Measurements from ENCODE around the gene GAST. TPM values are rescaled to one million over a fixed set of nuclear protein-coding genes. Genes with fewer than 3 reads are reported as not detected.

The GAST gene
- total and polyA plus RNA-seq, 2 of the 13 experiments (the other 11 are each of a cell fraction or from before 2014, with no cell fraction given) = 0.32 to 0.42 TPM

GRCh38 chr17:41667280-41668041 lies 44.7 kb upstream of the GAST start (continued):
- TF ChIP-seq GZF1 (CRISPR knock-in tag; IDR thresholded peaks at IDR 0.05) = no peak
- TF ChIP-seq ZNF670 (CRISPR knock-in tag; IDR thresholded peaks at IDR 0.05; ENCODE audit: borderline replicate concordance) = no peak
- TF ChIP-seq YY1 (IDR thresholded peaks at IDR 0.05; ENCODE audit: insufficient read depth, insufficient replicate concordance, low read depth, low read length) = peak; percentile 5
- no peak for TF ChIP-seq ZBTB14 (CRISPR knock-in tag; IDR thresholded peaks at IDR 0.05)
- TF ChIP-seq ZNF276 (CRISPR knock-in tag; IDR thresholded peaks at IDR 0.05; ENCODE audit: low read depth) = no peak
- TF ChIP-seq XRCC5 (optimal IDR thresholded peaks at IDR 0.05; ENCODE audit: low read length) = peak; percentile 62
- no peak for TF ChIP-seq NCOR1 (IDR thresholded peaks at IDR 0.05; ENCODE audit: borderline replicate concordance, low read length)
- TF ChIP-seq CSRNP1 (CRISPR knock-in tag; IDR thresholded peaks at IDR 0.05) = no peak
- TF ChIP-seq ZNF136 (CRISPR knock-in tag; IDR thresholded peaks at IDR 0.05; ENCODE audit: low read depth) = 0 out of 2 replicates have a peak, but pooled peaks have one; percentile 49
- no peak for TF ChIP-seq CBX1 (IDR thresholded peaks at IDR 0.05; ENCODE audit: low read depth)
- no peak for TF ChIP-seq SP4 (CRISPR knock-in tag; IDR thresholded peaks at IDR 0.05)
- TF ChIP-seq ZBTB10 (CRISPR knock-in tag; IDR thresholded peaks at IDR 0.05; ENCODE audit: borderline replicate concordance) = no peak
- no peak for TF ChIP-seq ZMYM4 (CRISPR knock-in tag; IDR thresholded peaks at IDR 0.05)
- no peak for TF ChIP-seq PAF1 (CRISPR knock-in tag; IDR thresholded peaks at IDR 0.05)
- peak; percentile 39; the same call in 1 of the 2 replicates for TF ChIP-seq ZFY (CRISPR knock-in tag; IDR thresholded peaks at IDR 0.05)
- TF ChIP-seq MED1 (CRISPR knock-in tag; IDR thresholded peaks at IDR 0.05) = peak; percentile 12; the same call in 1 of the 2 replicates
- TF ChIP-seq ZBTB2 (CRISPR knock-in tag; IDR thresholded peaks at IDR 0.05; ENCODE audit: low read depth) = no peak

All from HepG2 (cell line).